Sigmoid colon (tissue), 7 donors: Measurements from ENCODE around the gene SLC5A12. TPM values are rescaled to one million over a fixed set of nuclear protein-coding genes. Genes with fewer than 3 reads are reported as not detected.

ENCODE experiments used
- DNase-seq: peaks from one replicate; pipeline ENCODE4 v3.0.0-alpha.2; 2019
- H3K27ac ChIP-seq, 4 donors: fragments of 200-600 bp; sonication (generic); one replicate each; pipeline ENCODE4 v1.5.1; 2016 to 2019; ENCODE audit warnings: mild to moderate bottlenecking in 1 of 4
- H3K27me3 ChIP-seq, 3 donors: fragments of 200-600 bp; sonication (generic); one replicate each; pipeline ENCODE4 v1.5.1; 2019; ENCODE audit warnings: mild to moderate bottlenecking in 1 of 3
- H3K36me3 ChIP-seq, 4 donors: fragments of 200-600 bp; sonication (generic); one replicate each; pipeline ENCODE4 v1.5.1; 2016 to 2019
- H3K4me1 ChIP-seq, 4 donors: fragments of 200-600 bp; sonication (generic); one replicate each; pipeline ENCODE4 v1.5.1; 2017 to 2019
- H3K4me3 ChIP-seq, 4 donors: fragments of 200-600 bp; sonication (generic); one replicate each; pipeline ENCODE4 v1.5.1; 2017 to 2019; ENCODE audit warnings: mild to moderate bottlenecking in 2 of 4, moderate library complexity in 1 of 4
- H3K9me3 ChIP-seq, 4 donors: fragments of 200-600 bp in 3 of 4; sonication (generic) in 3 of 4; one replicate each; pipeline versions ENCODE4 v1.5.1 to v1.6.1; 2013 to 2019
- CTCF ChIP-seq, 4 experiments: fragments of 450-650 bp in 3 of 4; fragments of 200-600 bp in 1 of 4; IDR thresholded peaks; one replicate each; pipeline ENCODE4 v1.5.1; 2016 to 2019; ENCODE audit warnings: antibody characterized with exemption in 4 of 4, mild to moderate bottlenecking in 3 of 4, moderate library complexity in 2 of 4
- EP300 ChIP-seq, 4 donors: sonication (generic); formaldehyde crosslinking; IDR thresholded peaks; one replicate each; pipeline ENCODE4 v1.6.1; 2017; ENCODE audit warnings: antibody characterized with exemption in 4 of 4
- POLR2A ChIP-seq, 2 donors: fragments of 450-650 bp; IDR thresholded peaks; one replicate each; pipeline ENCODE4 v1.6.1; 2016; ENCODE audit warnings: antibody characterized with exemption in 2 of 2, mild to moderate bottlenecking in 2 of 2, moderate library complexity in 2 of 2
- POLR2AphosphoS5 ChIP-seq, 4 donors: sonication (generic); formaldehyde crosslinking; IDR thresholded peaks; one replicate each; pipeline ENCODE4 v1.6.1; 2017; ENCODE audit warnings: antibody characterized with exemption in 4 of 4
- WGBS, 2 donors: extraction: QIAGEN DNeasy Blood & Tissue Kit; methylation state at CpG; one replicate each; pipeline ENCODE4 v1.1.7; 2013; 5-methylcytosine and 5-hydroxymethylcytosine counted together
- intact Hi-C: fragments of 100-400 bp; cut with DNase I; formaldehyde crosslinking; loops from one replicate; pipeline ENCODE4 v1.15.1; 2023
- polyA plus RNA-seq, 3 donors: library from polyadenylated mRNA; stranded (reverse); fragments of 200-250 nt; gene quantifications; one replicate each; pipeline ENCODE4 v1.2.3, GENCODE V29; 2013
- total RNA-seq, 4 donors: library from RNA; depleted of rRNA; stranded (reverse); fragments of >200 nt; gene quantifications; one replicate each; pipeline ENCODE4 v1.1.0, GENCODE V29; 2016
- donor health status: healthy with polysubstance abuse.
- donor health status: Bipolar disorder and iron deficiency.
- donor health status: healthy.

The SLC5A12 gene
- total and polyA plus RNA-seq, 7 donors: under 0.01 to 0.23 (median 0.04) TPM; not detected in 3

DNA sequence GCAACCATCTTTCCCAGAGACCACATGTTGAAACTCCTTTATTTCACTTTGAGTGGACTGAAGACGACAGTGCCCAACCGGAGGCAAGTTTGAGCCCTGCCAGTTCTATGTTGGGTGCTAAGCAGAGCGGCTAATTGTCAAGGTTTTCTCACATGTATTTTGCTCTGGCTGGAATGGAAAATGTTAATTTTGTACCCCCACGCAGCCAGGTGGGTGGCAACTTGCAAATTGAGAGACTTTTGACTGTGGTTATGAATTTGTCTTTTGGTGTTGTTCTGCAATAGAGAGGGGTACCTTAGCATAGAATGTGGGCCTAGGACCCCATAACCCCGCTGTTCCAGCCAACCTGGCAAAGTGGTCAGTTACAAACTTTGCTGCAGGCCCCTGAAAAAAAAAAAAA lies 42.5 kb upstream of the SLC5A12 start:
- Histone ChIP-seq H3K27me3 (no peaks in the 10 kb centered on the region), H3K27ac (no peak overlapping the region), H3K4me1 (peaks cover 0 to 3% (median under 1%) of the 10 kb centered on the region in 4 donors), H3K4me3 (no peak overlapping the region), H3K9me3 (no peaks in the 10 kb centered on the region), H3K36me3 (no peaks in the 10 kb centered on the region)
- DNase-seq: no peak
- intact Hi-C loops: no loop called here
- no peak for TF ChIP-seq CTCF (IDR thresholded peaks at IDR 0.05)
- WGBS, 2 donors: 88 to 93% methylated on average over 5 of the region's 5 CpGs

DNA sequence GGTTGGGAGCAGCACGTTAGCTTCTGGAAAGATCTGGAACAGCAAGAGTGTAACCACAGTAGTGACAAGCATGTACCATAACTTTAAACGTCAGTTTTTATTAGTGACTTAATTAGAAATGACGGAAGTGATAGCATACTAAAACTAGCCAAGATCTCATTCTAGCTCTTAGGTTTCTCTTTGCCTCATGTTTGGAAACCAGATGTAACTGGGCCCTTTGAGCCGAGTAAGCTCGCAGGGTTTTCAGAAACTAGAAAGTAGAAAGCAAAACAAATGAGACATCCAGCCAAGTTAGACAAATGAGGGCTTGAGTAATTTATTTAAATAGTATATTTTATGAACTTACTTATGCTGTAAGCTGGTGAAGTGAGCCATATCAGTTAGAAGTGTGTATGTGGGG lies 40.2 kb upstream of the SLC5A12 start:
- TF ChIP-seq CTCF (IDR thresholded peaks at IDR 0.05) (no peak), EP300 (IDR thresholded peaks at IDR 0.05) (no peak), POLR2AphosphoS5 (IDR thresholded peaks at IDR 0.05) (no peak), POLR2A (IDR thresholded peaks at IDR 0.05) (no peak)
- DNase-seq: no peak
- intact Hi-C loops: no loop called here

DNA sequence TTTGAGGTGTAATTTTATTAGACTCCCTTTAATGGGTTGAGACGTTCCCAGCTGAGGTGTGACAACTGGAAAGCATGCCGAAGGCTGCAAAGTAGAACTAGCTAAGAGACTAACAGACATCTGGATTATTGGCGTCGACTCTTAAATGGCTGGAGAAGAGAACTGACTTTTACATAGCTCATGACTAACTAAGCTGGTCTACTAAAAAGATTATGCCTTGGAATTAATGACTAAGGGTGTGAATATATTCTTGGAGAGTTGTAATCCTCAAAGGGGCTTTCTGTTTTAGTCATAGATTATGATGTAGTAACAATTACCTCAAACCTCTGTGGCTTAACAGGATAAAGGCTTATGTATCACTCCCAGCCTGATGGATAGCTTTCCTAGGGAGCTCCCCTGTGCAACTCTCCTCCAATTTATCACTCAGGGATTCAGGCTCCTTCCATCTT lies 39.5 kb upstream of the SLC5A12 start:
- no peak overlapping the region for H3K27ac ChIP-seq
- H3K4me3 ChIP-seq: no peak overlapping the region
- H3K36me3 ChIP-seq: no peaks in the 10 kb centered on the region
- no peak for DNase-seq
- H3K9me3 ChIP-seq: no peaks in the 10 kb centered on the region
- WGBS, 2 donors: 90 to 93% methylated on average over 4 of the region's 4 CpGs
- H3K4me1 ChIP-seq: peaks cover 0 to 23% (median 15%) of the 10 kb centered on the region in 4 donors
- intact Hi-C loops: no loop called here
- TF ChIP-seq POLR2A (IDR thresholded peaks at IDR 0.05): no peak
- no peak for TF ChIP-seq POLR2AphosphoS5 (IDR thresholded peaks at IDR 0.05)
- TF ChIP-seq CTCF (IDR thresholded peaks at IDR 0.05): no peak
- no peak for TF ChIP-seq EP300 (IDR thresholded peaks at IDR 0.05)
- no peaks in the 10 kb centered on the region for H3K27me3 ChIP-seq

More for the DNA sequence above, 40.2 kb upstream of the SLC5A12 start:
- H3K36me3 ChIP-seq: no peaks in the 10 kb centered on the region
- WGBS, 2 donors: 70 to 84% methylated on average over 5 of the region's 5 CpGs
- H3K4me1 ChIP-seq: peaks cover 0 to 23% (median 15%) of the 10 kb centered on the region in 4 donors
- no peaks in the 10 kb centered on the region for H3K9me3 ChIP-seq
- H3K4me3 ChIP-seq: no peak overlapping the region
- H3K27me3 ChIP-seq: no peaks in the 10 kb centered on the region
- H3K27ac ChIP-seq: no peak overlapping the region

DNA sequence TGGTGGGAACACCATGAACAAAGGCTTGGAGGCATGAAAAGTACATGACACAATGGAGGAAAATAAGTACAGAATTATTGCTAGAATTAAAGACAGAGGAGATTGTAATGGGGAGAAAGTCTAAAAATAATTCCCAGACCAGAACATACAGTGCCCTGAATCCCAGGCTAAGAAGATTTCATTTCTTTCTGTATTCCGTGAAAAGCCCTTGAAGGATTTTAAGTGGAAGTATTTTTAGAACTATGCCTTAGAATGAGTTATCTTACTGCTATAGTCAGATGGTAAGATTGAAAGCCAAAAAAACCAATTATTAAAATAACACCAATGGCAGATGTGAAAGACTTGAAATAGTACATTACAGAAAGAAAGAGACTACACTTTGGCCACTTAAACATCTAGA lies 36.1 kb upstream of the SLC5A12 start:
- DNase-seq: no peak
- intact Hi-C loops: loop anchor here (5.0 to 10.0 kb wide), 3 partner anchors 189 to 739 kb away; no protein-coding TSS in a partner anchor
- peaks cover 0 to 34% (median 20%) of the 10 kb centered on the region in 4 donors for H3K4me1 ChIP-seq
- H3K27ac ChIP-seq: peak overlapping the region; percentile 37 to 60 (median 56)
- no peaks in the 10 kb centered on the region for H3K9me3 ChIP-seq
- no peaks in the 10 kb centered on the region for H3K27me3 ChIP-seq
- H3K4me3 ChIP-seq: no peak overlapping the region
- no peak for TF ChIP-seq POLR2A (IDR thresholded peaks at IDR 0.05)
- TF ChIP-seq CTCF (IDR thresholded peaks at IDR 0.05): no peak
- TF ChIP-seq EP300 (IDR thresholded peaks at IDR 0.05): no peak
- no peak for TF ChIP-seq POLR2AphosphoS5 (IDR thresholded peaks at IDR 0.05)
- H3K36me3 ChIP-seq: no peaks in the 10 kb centered on the region
- 78 to 88% methylated on average over 1 of the region's 1 CpG for WGBS, 2 donors

DNA sequence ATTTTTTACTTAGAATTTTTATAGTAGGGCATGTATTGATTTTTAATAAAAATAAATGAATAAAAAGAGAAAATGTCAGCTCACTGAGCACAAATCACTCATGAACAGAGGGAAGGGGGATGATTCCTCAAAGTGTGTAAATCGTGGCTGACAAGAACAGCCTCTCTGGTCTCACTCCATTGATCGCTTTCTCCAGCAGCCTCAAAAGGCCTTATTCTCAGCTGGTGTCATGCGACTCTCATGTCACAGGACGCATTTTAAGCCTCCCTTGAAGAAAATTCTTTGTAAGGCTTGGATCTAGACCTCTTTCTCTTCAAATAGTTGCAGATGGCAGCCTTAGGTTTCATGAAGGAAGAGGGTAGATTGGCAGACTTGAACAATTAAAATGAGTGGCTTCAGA lies 33.9 kb upstream of the SLC5A12 start:
- H3K27ac ChIP-seq: no peak overlapping the region
- DNase-seq: no peak
- H3K4me3 ChIP-seq: no peak overlapping the region
- H3K9me3 ChIP-seq: no peaks in the 10 kb centered on the region
- TF ChIP-seq POLR2A (IDR thresholded peaks at IDR 0.05): no peak
- TF ChIP-seq EP300 (IDR thresholded peaks at IDR 0.05): no peak
- no peak for TF ChIP-seq CTCF (IDR thresholded peaks at IDR 0.05)
- TF ChIP-seq POLR2AphosphoS5 (IDR thresholded peaks at IDR 0.05): no peak
- intact Hi-C loops: loop anchor here (5.0 to 10.0 kb wide), 3 partner anchors 192 to 742 kb away; no protein-coding TSS in a partner anchor
- WGBS, 2 donors: 92 to 94% methylated on average over 4 of the region's 4 CpGs
- H3K36me3 ChIP-seq: no peaks in the 10 kb centered on the region
- peaks cover 0 to 34% (median 20%) of the 10 kb centered on the region in 4 donors for H3K4me1 ChIP-seq
- no peaks in the 10 kb centered on the region for H3K27me3 ChIP-seq
